ENCODE measurements around the gene SCARB2.

DNA sequence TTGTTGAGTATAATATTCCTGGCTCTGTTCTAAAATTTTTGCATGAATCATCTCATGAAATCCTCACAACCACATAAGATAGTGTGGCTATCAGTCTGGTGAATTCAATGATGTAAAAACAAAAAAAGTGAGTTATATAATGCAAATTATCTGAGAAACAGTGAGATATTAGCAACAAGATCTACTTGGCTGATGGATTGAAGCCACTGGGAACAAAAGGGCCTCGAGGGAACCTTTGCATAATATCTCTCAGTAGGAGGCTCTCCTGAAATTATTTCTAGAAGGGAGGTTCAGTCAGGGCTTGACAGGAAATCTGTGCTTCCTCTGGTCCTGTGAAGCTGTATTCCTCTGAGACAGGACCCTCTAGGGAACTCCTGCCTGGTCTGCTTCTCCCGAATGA lies 35.3 kb downstream of the SCARB2 start:
- TF ChIP-seq POLR2AphosphoS5 (IDR thresholded peaks at IDR 0.05; ENCODE audit: low read depth) (no peak), EZH2 (IDR thresholded peaks at IDR 0.05; ENCODE audit: low read depth, unreplicated experiment) (no peak), NANOG (IDR thresholded peaks at IDR 0.05; ENCODE audit: borderline replicate concordance) (no peak), EZH2phosphoT487 (IDR thresholded peaks at IDR 0.05; ENCODE audit: unreplicated experiment) (no peak), CREB1 (CRISPR knock-in tag; IDR thresholded peaks at IDR 0.05; ENCODE audit: low read depth) (no peak), ZNF331 (CRISPR knock-in tag; IDR thresholded peaks at IDR 0.05; ENCODE audit: low read depth) (no peak), ZNF114 (CRISPR knock-in tag; IDR thresholded peaks at IDR 0.05) (no peak), JUNB (IDR thresholded peaks at IDR 0.05; ENCODE audit: unreplicated experiment) (no peak), STAT1 (IDR thresholded peaks at IDR 0.05; ENCODE audit: unreplicated experiment) (no peak)
- TF ChIP-seq, protein P1, sequence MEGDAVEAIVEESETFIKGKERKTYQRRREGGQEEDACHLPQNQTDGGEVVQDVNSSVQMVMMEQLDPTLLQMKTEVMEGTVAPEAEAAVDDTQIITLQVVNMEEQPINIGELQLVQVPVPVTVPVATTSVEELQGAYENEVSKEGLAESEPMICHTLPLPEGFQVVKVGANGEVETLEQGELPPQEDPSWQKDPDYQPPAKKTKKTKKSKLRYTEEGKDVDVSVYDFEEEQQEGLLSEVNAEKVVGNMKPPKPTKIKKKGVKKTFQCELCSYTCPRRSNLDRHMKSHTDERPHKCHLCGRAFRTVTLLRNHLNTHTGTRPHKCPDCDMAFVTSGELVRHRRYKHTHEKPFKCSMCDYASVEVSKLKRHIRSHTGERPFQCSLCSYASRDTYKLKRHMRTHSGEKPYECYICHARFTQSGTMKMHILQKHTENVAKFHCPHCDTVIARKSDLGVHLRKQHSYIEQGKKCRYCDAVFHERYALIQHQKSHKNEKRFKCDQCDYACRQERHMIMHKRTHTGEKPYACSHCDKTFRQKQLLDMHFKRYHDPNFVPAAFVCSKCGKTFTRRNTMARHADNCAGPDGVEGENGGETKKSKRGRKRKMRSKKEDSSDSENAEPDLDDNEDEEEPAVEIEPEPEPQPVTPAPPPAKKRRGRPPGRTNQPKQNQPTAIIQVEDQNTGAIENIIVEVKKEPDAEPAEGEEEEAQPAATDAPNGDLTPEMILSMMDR (conservative IDR thresholded peaks at IDR 0.05; ENCODE audit: low read depth in 2 of 2) = no peak
- TF ChIP-seq, protein P2, sequence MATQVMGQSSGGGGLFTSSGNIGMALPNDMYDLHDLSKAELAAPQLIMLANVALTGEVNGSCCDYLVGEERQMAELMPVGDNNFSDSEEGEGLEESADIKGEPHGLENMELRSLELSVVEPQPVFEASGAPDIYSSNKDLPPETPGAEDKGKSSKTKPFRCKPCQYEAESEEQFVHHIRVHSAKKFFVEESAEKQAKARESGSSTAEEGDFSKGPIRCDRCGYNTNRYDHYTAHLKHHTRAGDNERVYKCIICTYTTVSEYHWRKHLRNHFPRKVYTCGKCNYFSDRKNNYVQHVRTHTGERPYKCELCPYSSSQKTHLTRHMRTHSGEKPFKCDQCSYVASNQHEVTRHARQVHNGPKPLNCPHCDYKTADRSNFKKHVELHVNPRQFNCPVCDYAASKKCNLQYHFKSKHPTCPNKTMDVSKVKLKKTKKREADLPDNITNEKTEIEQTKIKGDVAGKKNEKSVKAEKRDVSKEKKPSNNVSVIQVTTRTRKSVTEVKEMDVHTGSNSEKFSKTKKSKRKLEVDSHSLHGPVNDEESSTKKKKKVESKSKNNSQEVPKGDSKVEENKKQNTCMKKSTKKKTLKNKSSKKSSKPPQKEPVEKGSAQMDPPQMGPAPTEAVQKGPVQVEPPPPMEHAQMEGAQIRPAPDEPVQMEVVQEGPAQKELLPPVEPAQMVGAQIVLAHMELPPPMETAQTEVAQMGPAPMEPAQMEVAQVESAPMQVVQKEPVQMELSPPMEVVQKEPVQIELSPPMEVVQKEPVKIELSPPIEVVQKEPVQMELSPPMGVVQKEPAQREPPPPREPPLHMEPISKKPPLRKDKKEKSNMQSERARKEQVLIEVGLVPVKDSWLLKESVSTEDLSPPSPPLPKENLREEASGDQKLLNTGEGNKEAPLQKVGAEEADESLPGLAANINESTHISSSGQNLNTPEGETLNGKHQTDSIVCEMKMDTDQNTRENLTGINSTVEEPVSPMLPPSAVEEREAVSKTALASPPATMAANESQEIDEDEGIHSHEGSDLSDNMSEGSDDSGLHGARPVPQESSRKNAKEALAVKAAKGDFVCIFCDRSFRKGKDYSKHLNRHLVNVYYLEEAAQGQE (IDR thresholded peaks at IDR 0.05; ENCODE audit: unreplicated experiment) = no peak
- TF ChIP-seq, protein P3, sequence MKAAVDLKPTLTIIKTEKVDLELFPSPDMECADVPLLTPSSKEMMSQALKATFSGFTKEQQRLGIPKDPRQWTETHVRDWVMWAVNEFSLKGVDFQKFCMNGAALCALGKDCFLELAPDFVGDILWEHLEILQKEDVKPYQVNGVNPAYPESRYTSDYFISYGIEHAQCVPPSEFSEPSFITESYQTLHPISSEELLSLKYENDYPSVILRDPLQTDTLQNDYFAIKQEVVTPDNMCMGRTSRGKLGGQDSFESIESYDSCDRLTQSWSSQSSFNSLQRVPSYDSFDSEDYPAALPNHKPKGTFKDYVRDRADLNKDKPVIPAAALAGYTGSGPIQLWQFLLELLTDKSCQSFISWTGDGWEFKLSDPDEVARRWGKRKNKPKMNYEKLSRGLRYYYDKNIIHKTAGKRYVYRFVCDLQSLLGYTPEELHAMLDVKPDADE (IDR thresholded peaks at IDR 0.05) = no peak
- TF ChIP-seq, protein P4, sequence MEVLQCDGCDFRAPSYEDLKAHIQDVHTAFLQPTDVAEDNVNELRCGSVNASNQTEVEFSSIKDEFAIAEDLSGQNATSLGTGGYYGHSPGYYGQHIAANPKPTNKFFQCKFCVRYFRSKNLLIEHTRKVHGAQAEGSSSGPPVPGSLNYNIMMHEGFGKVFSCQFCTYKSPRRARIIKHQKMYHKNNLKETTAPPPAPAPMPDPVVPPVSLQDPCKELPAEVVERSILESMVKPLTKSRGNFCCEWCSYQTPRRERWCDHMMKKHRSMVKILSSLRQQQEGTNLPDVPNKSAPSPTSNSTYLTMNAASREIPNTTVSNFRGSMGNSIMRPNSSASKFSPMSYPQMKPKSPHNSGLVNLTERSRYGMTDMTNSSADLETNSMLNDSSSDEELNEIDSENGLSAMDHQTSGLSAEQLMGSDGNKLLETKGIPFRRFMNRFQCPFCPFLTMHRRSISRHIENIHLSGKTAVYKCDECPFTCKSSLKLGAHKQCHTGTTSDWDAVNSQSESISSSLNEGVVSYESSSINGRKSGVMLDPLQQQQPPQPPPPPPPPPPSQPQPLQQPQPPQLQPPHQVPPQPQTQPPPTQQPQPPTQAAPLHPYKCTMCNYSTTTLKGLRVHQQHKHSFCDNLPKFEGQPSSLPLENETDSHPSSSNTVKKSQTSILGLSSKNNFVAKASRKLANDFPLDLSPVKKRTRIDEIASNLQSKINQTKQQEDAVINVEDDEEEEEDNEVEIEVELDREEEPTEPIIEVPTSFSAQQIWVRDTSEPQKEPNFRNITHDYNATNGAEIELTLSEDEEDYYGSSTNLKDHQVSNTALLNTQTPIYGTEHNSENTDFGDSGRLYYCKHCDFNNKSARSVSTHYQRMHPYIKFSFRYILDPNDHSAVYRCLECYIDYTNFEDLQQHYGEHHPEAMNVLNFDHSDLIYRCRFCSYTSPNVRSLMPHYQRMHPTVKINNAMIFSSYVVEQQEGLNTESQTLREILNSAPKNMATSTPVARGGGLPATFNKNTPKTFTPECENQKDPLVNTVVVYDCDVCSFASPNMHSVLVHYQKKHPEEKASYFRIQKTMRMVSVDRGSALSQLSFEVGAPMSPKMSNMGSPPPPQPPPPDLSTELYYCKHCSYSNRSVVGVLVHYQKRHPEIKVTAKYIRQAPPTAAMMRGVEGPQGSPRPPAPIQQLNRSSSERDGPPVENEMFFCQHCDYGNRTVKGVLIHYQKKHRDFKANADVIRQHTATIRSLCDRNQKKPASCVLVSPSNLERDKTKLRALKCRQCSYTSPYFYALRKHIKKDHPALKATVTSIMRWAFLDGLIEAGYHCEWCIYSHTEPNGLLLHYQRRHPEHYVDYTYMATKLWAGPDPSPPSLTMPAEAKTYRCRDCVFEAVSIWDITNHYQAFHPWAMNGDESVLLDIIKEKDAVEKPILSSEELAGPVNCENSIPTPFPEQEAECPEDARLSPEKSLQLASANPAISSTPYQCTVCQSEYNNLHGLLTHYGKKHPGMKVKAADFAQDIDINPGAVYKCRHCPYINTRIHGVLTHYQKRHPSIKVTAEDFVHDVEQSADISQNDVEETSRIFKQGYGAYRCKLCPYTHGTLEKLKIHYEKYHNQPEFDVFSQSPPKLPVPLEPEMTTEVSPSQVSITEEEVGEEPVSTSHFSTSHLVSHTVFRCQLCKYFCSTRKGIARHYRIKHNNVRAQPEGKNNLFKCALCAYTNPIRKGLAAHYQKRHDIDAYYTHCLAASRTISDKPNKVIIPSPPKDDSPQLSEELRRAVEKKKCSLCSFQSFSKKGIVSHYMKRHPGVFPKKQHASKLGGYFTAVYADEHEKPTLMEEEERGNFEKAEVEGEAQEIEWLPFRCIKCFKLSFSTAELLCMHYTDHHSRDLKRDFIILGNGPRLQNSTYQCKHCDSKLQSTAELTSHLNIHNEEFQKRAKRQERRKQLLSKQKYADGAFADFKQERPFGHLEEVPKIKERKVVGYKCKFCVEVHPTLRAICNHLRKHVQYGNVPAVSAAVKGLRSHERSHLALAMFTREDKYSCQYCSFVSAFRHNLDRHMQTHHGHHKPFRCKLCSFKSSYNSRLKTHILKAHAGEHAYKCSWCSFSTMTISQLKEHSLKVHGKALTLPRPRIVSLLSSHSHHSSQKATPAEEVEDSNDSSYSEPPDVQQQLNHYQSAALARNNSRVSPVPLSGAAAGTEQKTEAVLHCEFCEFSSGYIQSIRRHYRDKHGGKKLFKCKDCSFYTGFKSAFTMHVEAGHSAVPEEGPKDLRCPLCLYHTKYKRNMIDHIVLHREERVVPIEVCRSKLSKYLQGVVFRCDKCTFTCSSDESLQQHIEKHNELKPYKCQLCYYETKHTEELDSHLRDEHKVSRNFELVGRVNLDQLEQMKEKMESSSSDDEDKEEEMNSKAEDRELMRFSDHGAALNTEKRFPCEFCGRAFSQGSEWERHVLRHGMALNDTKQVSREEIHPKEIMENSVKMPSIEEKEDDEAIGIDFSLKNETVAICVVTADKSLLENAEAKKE (CRISPR knock-in tag; IDR thresholded peaks at IDR 0.05) = no peak
